Neural progenitor cell (in vitro differentiated cells): ENCODE results near the gene UBE2D3. TPM values are rescaled to one million over a fixed set of nuclear protein-coding genes. Genes with fewer than 3 reads are reported as not detected.

Source experiments
- DNase-seq: peaks from one replicate; pipeline ENCODE4 v3.0.0-alpha.2; 2016; ENCODE audit warnings: low spot score
- H2AFZ ChIP-seq: fragments of 200-600 bp; sonication (generic); replicated peaks from 2 replicates; pipeline ENCODE4 v1.6.1; 2016; ENCODE audit warnings: antibody characterized with exemption
- H3F3A ChIP-seq: fragments of 200-600 bp; sonication (generic); 2 replicates; pipeline ENCODE4 v1.6.1; 2016; ENCODE audit warnings: antibody characterized with exemption, low read depth
- H3K27ac ChIP-seq: fragments of 200-600 bp; sonication (generic); 2 replicates; pipeline ENCODE4 v1.5.1; 2016; ENCODE audit warnings: mild to moderate bottlenecking
- H3K27me3 ChIP-seq: fragments of 200-600 bp; sonication (generic); 2 replicates; pipeline ENCODE4 v1.6.1; 2016; ENCODE audit warnings: mild to moderate bottlenecking, moderate library complexity
- H3K36me3 ChIP-seq: fragments of 200-600 bp; sonication (generic); 2 replicates; pipeline ENCODE4 v1.5.1; 2016
- H3K4me1 ChIP-seq: fragments of 200-600 bp; sonication (generic); 2 replicates; pipeline ENCODE4 v1.6.1; 2016; ENCODE audit warnings: mixed run types
- H3K4me2 ChIP-seq: fragments of 200-600 bp; sonication (generic); 2 replicates; pipeline ENCODE4 v1.6.1; 2016
- H3K4me3 ChIP-seq: fragments of 200-600 bp; sonication (generic); 2 replicates; pipeline ENCODE4 v1.5.1; 2016
- H3K79me2 ChIP-seq: fragments of 200-600 bp; sonication (generic); 2 replicates; pipeline ENCODE4 v1.6.1; 2016; ENCODE audit warnings: low read depth
- H3K9ac ChIP-seq: fragments of 200-600 bp; sonication (generic); 2 replicates; pipeline ENCODE4 v1.6.1; 2016
- H3K9me3 ChIP-seq: fragments of 200-600 bp; sonication (generic); 2 replicates; pipeline ENCODE4 v1.5.1; 2016; ENCODE audit warnings: low read depth
- H4K20me1 ChIP-seq: fragments of 200-600 bp; sonication (generic); 2 replicates; pipeline ENCODE4 v1.6.1; 2016; ENCODE audit warnings: low read depth
- H3K27ac Mint-ChIP-seq: 3 replicates; pipeline ENCODE4 v1.8.0; 2021; ENCODE audit warnings: mixed read lengths
- H3K27me3 Mint-ChIP-seq: 2 replicates; pipeline ENCODE4 v1.8.0; 2022; ENCODE audit warnings: low read depth, mild to moderate bottlenecking, inconsistent platforms, moderate library complexity, mixed read lengths; ENCODE audit not compliant: insufficient read depth
- H3K36me3 Mint-ChIP-seq: 3 replicates; pipeline ENCODE4 v1.8.0; 2021; ENCODE audit warnings: mixed read lengths
- H3K4me1 Mint-ChIP-seq: 3 replicates; pipeline ENCODE4 v1.8.0; 2021; ENCODE audit warnings: mixed read lengths
- H3K4me3 Mint-ChIP-seq: 3 replicates; pipeline ENCODE4 v1.8.0; 2021; ENCODE audit warnings: mild to moderate bottlenecking, moderate library complexity, mixed read lengths
- H3K9me3 Mint-ChIP-seq: 3 replicates; pipeline ENCODE4 v1.8.0; 2020; ENCODE audit warnings: mixed read lengths
- EZH2 ChIP-seq: fragments of 200-600 bp; sonication (generic); IDR thresholded peaks from 2 replicates; pipeline ENCODE4 v1.6.1; 2017; ENCODE audit warnings: antibody characterized with exemption, mild to moderate bottlenecking, moderate library complexity
- EZH2phosphoT487 ChIP-seq: fragments of 200-600 bp; sonication (generic); IDR thresholded peaks from 2 replicates; pipeline ENCODE4 v1.6.1; 2017; ENCODE audit warnings: antibody characterized with exemption
- total RNA-seq: library from RNA; depleted of rRNA; stranded (reverse); fragments of >200 nt; gene quantifications from 2 replicates; pipeline ENCODE4 v1.2.3, GENCODE V29; 2015; ENCODE audit warnings: low replicate concordance
- TF ChIP-seq, protein P1 (sequence below): fragments of 200-600 bp; sonication (generic); IDR thresholded peaks from 2 replicates; pipeline ENCODE4 v1.5.1; 2017; ENCODE audit warnings: antibody characterized with exemption, mild to moderate bottlenecking

The UBE2D3 gene
- total RNA-seq, 1 donor from 2014 or later: 573 TPM

DNA sequence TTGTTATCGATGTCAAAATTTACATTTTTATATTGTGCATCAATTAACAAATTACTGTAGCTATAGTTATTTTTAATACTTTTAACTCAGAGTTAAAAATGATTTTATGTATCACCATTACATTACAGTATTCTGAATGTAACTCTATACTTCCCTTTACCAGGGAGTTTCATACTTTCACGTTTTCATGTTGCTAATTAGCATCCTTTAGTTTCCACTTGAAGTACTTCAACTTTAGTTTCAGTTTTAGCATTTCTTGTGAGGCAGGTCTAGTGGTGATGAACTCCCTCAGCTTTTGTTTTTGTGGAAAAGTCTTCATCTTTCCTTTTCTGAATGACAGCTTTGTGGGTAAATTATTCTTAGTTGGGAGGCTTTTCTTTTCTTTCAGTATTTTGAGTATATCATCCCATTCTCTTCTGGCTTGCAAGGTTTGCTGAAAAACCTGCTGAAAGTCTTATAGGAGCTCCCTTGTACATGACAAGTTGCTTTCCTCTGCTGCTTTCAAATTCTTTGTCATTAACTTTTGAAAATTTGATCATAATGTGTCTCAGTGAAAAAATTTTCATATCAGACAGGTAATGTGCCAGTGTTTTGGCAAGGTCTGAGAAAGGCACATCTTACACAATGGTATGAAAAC is 31.6 kb upstream of the UBE2D3 start:
- TF ChIP-seq, protein P1, sequence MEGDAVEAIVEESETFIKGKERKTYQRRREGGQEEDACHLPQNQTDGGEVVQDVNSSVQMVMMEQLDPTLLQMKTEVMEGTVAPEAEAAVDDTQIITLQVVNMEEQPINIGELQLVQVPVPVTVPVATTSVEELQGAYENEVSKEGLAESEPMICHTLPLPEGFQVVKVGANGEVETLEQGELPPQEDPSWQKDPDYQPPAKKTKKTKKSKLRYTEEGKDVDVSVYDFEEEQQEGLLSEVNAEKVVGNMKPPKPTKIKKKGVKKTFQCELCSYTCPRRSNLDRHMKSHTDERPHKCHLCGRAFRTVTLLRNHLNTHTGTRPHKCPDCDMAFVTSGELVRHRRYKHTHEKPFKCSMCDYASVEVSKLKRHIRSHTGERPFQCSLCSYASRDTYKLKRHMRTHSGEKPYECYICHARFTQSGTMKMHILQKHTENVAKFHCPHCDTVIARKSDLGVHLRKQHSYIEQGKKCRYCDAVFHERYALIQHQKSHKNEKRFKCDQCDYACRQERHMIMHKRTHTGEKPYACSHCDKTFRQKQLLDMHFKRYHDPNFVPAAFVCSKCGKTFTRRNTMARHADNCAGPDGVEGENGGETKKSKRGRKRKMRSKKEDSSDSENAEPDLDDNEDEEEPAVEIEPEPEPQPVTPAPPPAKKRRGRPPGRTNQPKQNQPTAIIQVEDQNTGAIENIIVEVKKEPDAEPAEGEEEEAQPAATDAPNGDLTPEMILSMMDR: no peak
- TF ChIP-seq EZH2 (no peak), EZH2phosphoT487 (no peak)
- Mint-ChIP-seq H3K4me1 (no peaks in the 10 kb centered on the region), H3K36me3 (peaks cover 26% of the 10 kb centered on the region), H3K9me3 (peaks cover 32% of the 10 kb centered on the region), H3K27me3 (peaks cover 2% of the 10 kb centered on the region), H3K27ac (no peak overlapping the region), H3K4me3 (no peak overlapping the region)
- no peak overlapping the region for H3K4me3 ChIP-seq
- peaks cover 12% of the 10 kb centered on the region for H3K9me3 ChIP-seq
- DNase-seq: no peak
- no peaks in the 10 kb centered on the region for H4K20me1 ChIP-seq
- H3F3A ChIP-seq: no peaks in the 10 kb centered on the region
- no peak overlapping the region for H3K27ac ChIP-seq
- no peak overlapping the region for H3K4me2 ChIP-seq
- peaks cover 17% of the 10 kb centered on the region for H3K79me2 ChIP-seq
- H3K36me3 ChIP-seq: peaks cover 6% of the 10 kb centered on the region
- H3K27me3 ChIP-seq: no peaks in the 10 kb centered on the region
- H2AFZ ChIP-seq: no peak overlapping the region
- no peak overlapping the region for H3K9ac ChIP-seq
- H3K4me1 ChIP-seq: no peaks in the 10 kb centered on the region

DNA sequence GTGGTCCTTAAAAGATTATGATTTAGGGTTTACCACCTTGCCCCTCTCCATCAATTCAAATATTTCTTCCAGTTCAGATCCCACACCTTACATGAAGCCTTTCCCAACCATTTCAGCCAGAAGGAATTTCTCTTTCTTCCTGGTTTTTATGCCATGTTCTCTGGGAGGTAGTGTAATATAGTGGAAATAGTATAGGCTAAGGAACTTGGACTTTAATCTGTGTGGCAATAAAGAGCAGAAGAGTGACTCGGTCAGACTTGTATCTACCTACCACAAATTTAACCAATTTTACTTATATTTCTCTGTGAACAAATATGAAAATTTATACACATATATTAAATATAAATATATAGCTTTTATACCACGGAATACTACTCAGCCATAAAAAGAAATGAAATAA is 23.0 kb upstream of the UBE2D3 start:
- no peaks in the 10 kb centered on the region for H3K27me3 Mint-ChIP-seq
- peaks cover 2% of the 10 kb centered on the region for H3K36me3 Mint-ChIP-seq
- no peak overlapping the region for H3K4me3 Mint-ChIP-seq
- no peaks in the 10 kb centered on the region for H3K9me3 Mint-ChIP-seq
- TF ChIP-seq, protein P1: no peak
- Histone ChIP-seq H3K4me2 (no peak overlapping the region), H3K9me3 (no peaks in the 10 kb centered on the region), H3K4me1 (no peaks in the 10 kb centered on the region), H3K36me3 (no peaks in the 10 kb centered on the region), H3K79me2 (no peaks in the 10 kb centered on the region), H2AFZ (no peak overlapping the region), H4K20me1 (no peaks in the 10 kb centered on the region), H3K27ac (no peak overlapping the region), H3F3A (no peaks in the 10 kb centered on the region), H3K4me3 (no peak overlapping the region), H3K27me3 (no peaks in the 10 kb centered on the region), H3K9ac (no peak overlapping the region)
- H3K27ac Mint-ChIP-seq: no peak overlapping the region
- no peak for DNase-seq
- H3K4me1 Mint-ChIP-seq: no peaks in the 10 kb centered on the region

DNA sequence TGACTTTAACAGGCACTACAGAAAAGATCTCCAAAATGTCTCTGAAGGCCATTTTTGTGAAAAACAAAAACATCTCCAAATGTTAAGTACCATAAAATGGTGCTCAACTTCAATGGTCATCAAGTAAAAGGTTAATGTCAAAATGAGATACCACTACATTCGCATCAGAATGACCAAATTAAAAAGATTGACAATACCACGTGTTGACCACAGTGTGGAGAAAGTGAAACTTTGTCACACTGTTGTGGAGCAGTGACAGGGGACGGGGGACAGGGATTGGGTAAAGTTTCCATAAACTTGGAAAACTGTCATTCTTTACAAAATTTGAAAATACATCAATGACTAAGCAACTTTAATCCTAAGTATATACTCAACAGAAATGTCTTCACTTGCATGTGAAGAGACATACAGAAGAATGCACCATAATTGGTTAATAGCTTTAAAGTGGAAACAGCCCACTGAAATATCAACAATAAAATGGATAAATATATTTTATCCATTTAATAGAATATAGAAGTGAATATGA is 22.3 kb upstream of the UBE2D3 start:
- Mint-ChIP-seq H3K4me3 (no peak overlapping the region), H3K27ac (no peak overlapping the region), H3K27me3 (no peaks in the 10 kb centered on the region), H3K4me1 (no peaks in the 10 kb centered on the region), H3K36me3 (peaks cover 2% of the 10 kb centered on the region), H3K9me3 (no peaks in the 10 kb centered on the region)
- DNase-seq: no peak
- no peak overlapping the region for H2AFZ ChIP-seq
- no peaks in the 10 kb centered on the region for H3F3A ChIP-seq
- TF ChIP-seq, protein P1: no peak
- TF ChIP-seq EZH2phosphoT487: no peak
- no peak for TF ChIP-seq EZH2
- no peaks in the 10 kb centered on the region for H3K9me3 ChIP-seq
- H3K4me2 ChIP-seq: no peak overlapping the region
- no peaks in the 10 kb centered on the region for H3K4me1 ChIP-seq
- no peak overlapping the region for H3K27ac ChIP-seq
- no peaks in the 10 kb centered on the region for H3K27me3 ChIP-seq
- no peak overlapping the region for H3K9ac ChIP-seq
- H3K79me2 ChIP-seq: no peaks in the 10 kb centered on the region
- H4K20me1 ChIP-seq: no peaks in the 10 kb centered on the region
- no peak overlapping the region for H3K4me3 ChIP-seq
- no peaks in the 10 kb centered on the region for H3K36me3 ChIP-seq
